ENCODE results near the gene BRMS1L. TPM values are rescaled to one million over a fixed set of nuclear protein-coding genes. Genes with fewer than 3 reads are reported as not detected.

BRMS1L gene
- total and polyA plus RNA-seq, 10 of the 15 experiments (the other 5 are each of a cell fraction or from before 2014, with no cell fraction given) = 5.3 to 26.7 (median 8.3) TPM

GRCh38 chr14:35877276-35877675, 51.1 kb downstream of the BRMS1L start:
- BruUV-seq (replicated peaks) = no TSS peak
- Histone ChIP-seq H3K9ac (ENCODE audit: control insufficient read depth, insufficient read depth, low read length) (no peak overlapping the region), H3K9me3 (replicated peaks; ENCODE audit: control insufficient read depth, insufficient read depth, low read length) (no peaks in the 10 kb centered on the region), H3K27ac (ENCODE audit: control insufficient read depth, insufficient read depth) (no peak overlapping the region), H3K4me1 (ENCODE audit: control insufficient read depth, insufficient read depth, low read length) (0 out of 2 replicates have a peak, but pooled peaks cover 4% of the 10 kb centered on the region), H3K27me3 (replicated peaks in 1 of 2; ENCODE audit: control insufficient read depth in 2 of 2, insufficient read depth in 2 of 2, low read length in 1 of 2) (no peaks in the 10 kb centered on the region), H2AFZ (ENCODE audit: control insufficient read depth, low read depth, low read length) (no peak overlapping the region), H3K4me2 (ENCODE audit: control insufficient read depth, insufficient read depth) (no peak overlapping the region), H3K79me2 (ENCODE audit: control insufficient read depth, insufficient read depth, low read length) (no peaks in the 10 kb centered on the region), H3K4me3 (no peak overlapping the region), H4K20me1 (ENCODE audit: control insufficient read depth, insufficient read depth) (no peaks in the 10 kb centered on the region), H3K36me3 (ENCODE audit: control insufficient read depth in 2 of 2, insufficient read depth in 2 of 2, low read length in 1 of 2) (no peaks in the 10 kb centered on the region)
- ChIA-PET POLR2A (no interaction called here), CTCF (interaction anchor here (0.8 to 8.8 kb wide), 2 partner anchors 67 to 191 kb away, joined by 3 to 224 read pairs; no protein-coding TSS in a partner anchor), RAD21 (ENCODE audit: unreplicated experiment) (no interaction called here), SMC1A (ENCODE audit: uncharacterized antibody, unreplicated experiment) (interaction anchor here (1.0 kb wide), 1 partner anchor 10 kb away, joined by 4 read pairs; no protein-coding TSS in a partner anchor)
- in situ Hi-C loops (cut with MboI) = no loop called here
- FAIRE-seq (no peak), ATAC-seq (no peak), DNase-seq (ENCODE audit: low read depth, low spot score) (no peak)
- intact Hi-C loops (cut with micrococcal nuclease; ENCODE audit: unreplicated experiment) = no loop called here
- WGBS (ENCODE audit: insufficient coverage, insufficient replicate concordance, low lambda C conversion rate, missing lambda C conversion rate) = 92% methylated on average over 2 of the region's 3 CpGs
- TF ChIP-seq E2F4 (IDR thresholded peaks at IDR 0.05; ENCODE audit: low read depth, low read length) (no peak), SKIL (IDR thresholded peaks at IDR 0.05; ENCODE audit: low read depth, poor library complexity, severe bottlenecking) (no peak), ZNF622 (IDR thresholded peaks at IDR 0.05) (no peak), PKNOX1 (IDR thresholded peaks at IDR 0.05) (no peak), PBX3 (IDR thresholded peaks at IDR 0.05; ENCODE audit: insufficient replicate concordance, low read depth, low read length) (no peak), NFYA (IDR thresholded peaks at IDR 0.05; ENCODE audit: borderline replicate concordance, low read depth, low read length) (no peak), IKZF2 (IDR thresholded peaks at IDR 0.05) (no peak), ETV6 (conservative IDR thresholded peaks at IDR 0.05 in 1 of 2, IDR thresholded peaks at IDR 0.05 in 1 of 2; ENCODE audit: borderline replicate concordance in 1 of 2, low read depth in 1 of 2) (no peak), POU2F2 (IDR thresholded peaks at IDR 0.05; ENCODE audit: borderline replicate concordance, low read depth, low read length) (no peak), SREBF1 (IDR thresholded peaks at IDR 0.05; ENCODE audit: low read length) (no peak), ZNF592 (IDR thresholded peaks at IDR 0.05) (no peak), YY1 (IDR thresholded peaks at IDR 0.05; ENCODE audit: low read depth, low read length) (no peak), YBX1 (IDR thresholded peaks at IDR 0.05) (no peak), CHD4 (IDR thresholded peaks at IDR 0.05) (no peak)
